Activated T-cell treated with anti-CD3 and anti-CD28 coated beads, Interleukin-2, amount 50 U/mL, for 4 hours (primary cell): Measurements from ENCODE around the gene DHRS1. TPM values are rescaled to one million over a fixed set of nuclear protein-coding genes. Genes with fewer than 3 reads are reported as not detected.

Source experiments
- ATAC-seq, 2 donors: fragments of 200-7000 bp; cut with Tn5 transposase; one replicate each; pipeline ENCODE4 v1.10.0; 2021
- DNase-seq: peaks from one replicate; pipeline ENCODE4 v3.0.0-alpha.2; 2020
- H3K27me3 Mint-ChIP-seq: one replicate; pipeline ENCODE4 v1.8.0; 2021; ENCODE audit warnings: low read depth, mixed read lengths
- H3K36me3 Mint-ChIP-seq: one replicate; pipeline ENCODE4 v1.8.0; 2022; ENCODE audit warnings: mixed read lengths; ENCODE audit not compliant: insufficient read depth
- H3K4me1 Mint-ChIP-seq: one replicate; pipeline ENCODE4 v1.8.0; 2021; ENCODE audit warnings: low read depth, mixed read lengths
- H3K4me3 Mint-ChIP-seq: one replicate; pipeline ENCODE4 v1.8.0; 2021; ENCODE audit warnings: mild to moderate bottlenecking, moderate library complexity, mixed read lengths
- H3K9me3 Mint-ChIP-seq: one replicate; pipeline ENCODE4 v1.8.0; 2021; ENCODE audit warnings: mixed read lengths
- total RNA-seq, 3 donors: library from RNA; stranded (reverse); gene quantifications; one replicate each; pipeline ENCODE4 v1.2.1, GENCODE V29; 2021

The DHRS1 gene
- total RNA-seq, 3 donors from 2014 or later = 2.6 to 4.2 (median 3.1) TPM

- Mint-ChIP-seq H3K4me1 (peaks cover 60% of the 10 kb centered on the region), H3K4me3 (peak overlapping the region; percentile 9), H3K36me3 (peaks cover 3% of the 10 kb centered on the region), H3K27me3 (no peaks in the 10 kb centered on the region), H3K9me3 (no peaks in the 10 kb centered on the region)
- ATAC-seq (no peak), DNase-seq (no peak)
Measured at GRCh38 chr14:24273422-24273998, 26.1 kb downstream of the DHRS1 start.

DNA sequence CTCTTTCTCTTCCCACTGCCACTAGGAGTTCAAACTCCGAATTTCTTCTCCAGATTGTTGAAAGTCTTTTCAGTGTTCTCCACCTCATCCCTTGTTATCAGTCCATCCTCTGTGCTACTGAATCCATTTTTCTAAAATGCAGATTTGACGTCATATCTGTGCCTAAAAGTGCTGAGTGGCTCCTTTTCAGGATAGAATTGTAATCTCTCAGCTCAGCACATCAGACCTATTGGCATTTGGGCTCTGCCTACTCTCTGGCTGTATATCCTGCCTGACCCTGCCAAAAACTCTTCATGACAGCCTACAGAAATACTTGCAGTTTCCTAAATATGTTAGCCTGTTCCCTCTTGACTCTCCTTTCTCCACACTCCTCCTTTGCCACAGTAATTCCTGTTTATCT lies 27.1 kb downstream of the DHRS1 start:
- DNase-seq (no peak), ATAC-seq (no peak)
- H3K36me3 Mint-ChIP-seq = peaks cover 3% of the 10 kb centered on the region
- H3K9me3 Mint-ChIP-seq = no peaks in the 10 kb centered on the region
- no peaks in the 10 kb centered on the region for H3K27me3 Mint-ChIP-seq
- peaks cover 49% of the 10 kb centered on the region for H3K4me1 Mint-ChIP-seq
- peak overlapping the region; percentile 88 for H3K4me3 Mint-ChIP-seq

DNA sequence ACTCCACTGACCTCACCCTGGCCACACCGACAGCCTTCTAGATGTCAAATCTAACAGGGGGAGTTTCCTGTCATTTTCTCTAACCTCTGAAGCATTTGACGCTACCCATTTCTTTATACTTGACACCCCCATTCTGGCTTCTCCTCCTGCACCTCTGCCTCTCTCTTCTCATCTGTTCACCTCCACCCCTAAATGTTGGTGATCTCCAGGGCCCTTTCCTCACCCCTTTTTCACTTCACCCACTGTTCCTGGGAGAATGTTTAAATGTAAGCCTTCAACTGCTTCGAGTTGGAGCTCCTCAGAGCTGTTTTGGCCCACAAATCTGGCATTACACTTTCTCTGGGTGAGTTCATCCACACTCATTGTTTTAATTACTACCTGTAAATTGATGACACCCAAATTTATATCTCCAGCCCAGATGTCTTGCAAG lies 27.7 kb downstream of the DHRS1 start:
- H3K4me3 Mint-ChIP-seq = peak overlapping the region; percentile 88
- ATAC-seq = no peak
- peaks cover 43% of the 10 kb centered on the region for H3K4me1 Mint-ChIP-seq
- H3K36me3 Mint-ChIP-seq = peaks cover 9% of the 10 kb centered on the region
- no peak for DNase-seq
- H3K27me3 Mint-ChIP-seq = no peaks in the 10 kb centered on the region
- no peaks in the 10 kb centered on the region for H3K9me3 Mint-ChIP-seq

GRCh38 chr14:24271134-24271833 lies 28.3 kb downstream of the DHRS1 start, which contains the start of gene RABGGTA:
Gene RABGGTA (minus strand): TSS chr14:24271597. CDS start chr14:24271115, 482 bp downstream.
- Mint-ChIP-seq H3K4me3 (peak within 1 kb of the TSS; percentile 88), H3K27me3 (no peaks in the 10 kb centered on the region), H3K36me3 (peaks cover 13% of the 10 kb centered on the region), H3K9me3 (no peaks in the 10 kb centered on the region), H3K4me1 (peaks cover 41% of the 10 kb centered on the region)
- peak; percentile 93 to 94 for ATAC-seq
- peak; percentile 86 for DNase-seq

DNA sequence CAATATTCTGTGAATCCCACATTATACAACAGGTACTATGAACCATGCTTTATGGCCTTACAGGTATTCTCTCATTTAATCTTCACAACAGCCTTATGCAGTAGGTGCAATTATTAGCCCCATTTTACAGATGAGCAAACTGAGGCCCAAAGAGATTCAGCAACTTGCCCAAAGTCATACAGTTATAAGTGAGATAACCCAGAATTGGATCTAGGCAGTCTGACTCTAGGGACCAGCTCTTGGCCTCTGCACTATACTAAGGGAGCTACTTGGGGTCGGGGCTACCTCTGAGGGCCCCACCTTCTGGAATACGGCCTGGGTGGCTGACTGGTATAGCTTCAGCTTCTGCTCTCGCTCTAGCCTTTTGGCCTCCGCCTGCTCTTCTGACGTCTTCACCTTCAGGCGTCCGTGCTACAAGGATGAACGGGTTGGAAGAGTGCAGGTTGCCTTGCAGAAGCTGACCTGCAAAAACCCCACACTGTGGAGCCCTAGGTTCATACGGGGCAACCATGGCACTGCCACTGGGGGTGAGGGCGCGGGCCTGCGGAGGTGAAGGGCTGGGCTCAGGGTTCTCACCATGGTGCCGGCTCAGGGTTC lies 28.9 kb downstream of the DHRS1 start:
- peaks cover 15% of the 10 kb centered on the region for H3K36me3 Mint-ChIP-seq
- H3K4me3 Mint-ChIP-seq = peak overlapping the region; percentile 88
- DNase-seq (no peak), ATAC-seq (no peak)
- H3K4me1 Mint-ChIP-seq = peaks cover 40% of the 10 kb centered on the region
- no peaks in the 10 kb centered on the region for H3K9me3 Mint-ChIP-seq
- H3K27me3 Mint-ChIP-seq = no peaks in the 10 kb centered on the region

DNA sequence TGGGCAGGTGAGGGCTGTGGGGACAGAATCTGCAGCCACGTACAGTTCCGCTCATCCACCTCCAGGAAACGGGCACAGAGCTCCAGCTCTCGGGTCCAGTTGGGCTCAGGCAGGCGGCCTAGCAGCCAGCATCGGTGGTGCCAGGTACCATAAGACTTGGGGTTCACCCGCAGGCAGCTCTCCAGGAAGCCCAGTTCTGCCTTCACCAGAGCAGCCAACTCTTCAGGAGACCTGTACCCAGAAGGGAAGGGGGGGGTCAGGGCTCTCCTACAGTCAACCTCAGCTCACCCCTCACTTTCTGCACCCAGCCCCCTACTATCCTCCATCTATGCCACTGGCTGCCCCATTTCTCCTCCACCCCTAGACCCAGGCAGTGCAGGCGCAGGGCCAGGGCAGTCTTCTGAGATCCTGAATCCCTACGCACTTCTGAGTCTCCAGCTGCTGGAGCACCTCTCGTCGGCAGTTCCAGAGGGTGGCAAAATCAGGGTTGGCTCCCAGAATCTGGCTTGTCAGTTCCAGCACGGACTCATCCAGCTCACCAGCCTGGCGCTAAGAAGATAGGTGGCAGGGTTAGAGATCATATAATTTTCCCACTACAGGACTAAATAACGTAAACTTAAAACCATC lies 29.6 kb downstream of the DHRS1 start:
- Mint-ChIP-seq H3K9me3 (no peaks in the 10 kb centered on the region), H3K36me3 (peaks cover 15% of the 10 kb centered on the region), H3K27me3 (no peaks in the 10 kb centered on the region), H3K4me1 (peaks cover 34% of the 10 kb centered on the region), H3K4me3 (peak overlapping the region; percentile 88)
- ATAC-seq (no peak), DNase-seq (no peak)

DNA sequence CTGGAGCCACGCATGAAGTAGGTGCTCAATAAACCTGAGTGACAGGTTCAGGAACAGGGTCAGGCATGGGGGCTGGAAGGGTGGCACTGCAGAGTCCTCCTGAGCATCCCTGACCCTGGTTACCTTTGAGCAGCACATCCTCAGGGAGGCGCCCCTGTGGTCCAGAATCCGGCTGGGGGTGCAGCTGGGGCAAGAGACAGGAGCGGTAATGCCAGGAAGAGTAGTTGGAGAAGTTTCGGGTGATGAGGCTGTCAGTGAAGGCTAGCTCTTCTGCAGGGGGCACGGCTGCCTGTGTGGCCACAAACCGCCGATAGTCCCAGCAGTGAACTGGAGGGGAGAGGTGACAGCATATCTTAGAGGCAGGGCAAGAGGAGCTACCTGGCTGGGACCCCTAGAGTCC lies 30.2 kb downstream of the DHRS1 start:
- Mint-ChIP-seq H3K4me3 (no peak overlapping the region), H3K27me3 (no peaks in the 10 kb centered on the region), H3K9me3 (no peaks in the 10 kb centered on the region), H3K36me3 (peaks cover 15% of the 10 kb centered on the region), H3K4me1 (peaks cover 31% of the 10 kb centered on the region)
- ATAC-seq (no peak), DNase-seq (no peak)

GRCh38 chr14:24268225-24268624 lies 31.4 kb downstream of the DHRS1 start:
- Mint-ChIP-seq H3K9me3 (no peaks in the 10 kb centered on the region), H3K4me1 (peaks cover 20% of the 10 kb centered on the region), H3K4me3 (no peak overlapping the region), H3K36me3 (peaks cover 15% of the 10 kb centered on the region), H3K27me3 (no peaks in the 10 kb centered on the region)
- ATAC-seq = no peak
- DNase-seq = no peak

DNA sequence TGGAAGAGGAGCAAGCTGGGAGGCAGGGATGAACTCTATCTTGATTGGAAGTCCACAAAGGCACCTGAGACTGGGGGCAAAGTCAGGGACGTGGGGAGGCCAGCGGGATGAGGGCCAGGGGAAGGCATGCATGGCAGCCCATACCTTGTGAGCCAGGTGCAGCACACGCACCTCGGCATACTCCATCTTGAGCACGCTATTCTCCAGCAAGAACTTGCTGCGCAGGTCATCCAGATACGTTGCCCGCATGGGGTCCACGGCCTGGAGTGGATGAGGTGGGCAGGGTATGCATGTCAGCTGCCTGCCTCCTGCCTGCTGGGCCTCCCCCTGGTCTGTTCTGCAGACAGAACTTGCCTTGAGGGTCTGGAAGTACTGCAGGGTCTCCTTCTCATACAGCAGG lies 32.1 kb downstream of the DHRS1 start:
- ATAC-seq = no peak
- DNase-seq = no peak
- Mint-ChIP-seq H3K27me3 (no peaks in the 10 kb centered on the region), H3K36me3 (peaks cover 15% of the 10 kb centered on the region), H3K9me3 (no peaks in the 10 kb centered on the region), H3K4me3 (no peak overlapping the region), H3K4me1 (peaks cover 14% of the 10 kb centered on the region)

GRCh38 chr14:24266344-24267244 lies 33.0 kb downstream of the DHRS1 start:
- H3K27me3 Mint-ChIP-seq = no peaks in the 10 kb centered on the region
- ATAC-seq = no peak
- H3K4me3 Mint-ChIP-seq = no peak overlapping the region
- H3K4me1 Mint-ChIP-seq = peaks cover 5% of the 10 kb centered on the region
- H3K9me3 Mint-ChIP-seq = no peaks in the 10 kb centered on the region
- no peak for DNase-seq
- peaks cover 19% of the 10 kb centered on the region for H3K36me3 Mint-ChIP-seq

GRCh38 chr14:24264298-24264697 lies 35.3 kb downstream of the DHRS1 start:
- no peak for ATAC-seq
- Mint-ChIP-seq H3K36me3 (peaks cover 21% of the 10 kb centered on the region), H3K27me3 (no peaks in the 10 kb centered on the region), H3K4me3 (no peak overlapping the region), H3K9me3 (no peaks in the 10 kb centered on the region), H3K4me1 (no peaks in the 10 kb centered on the region)
- no peak for DNase-seq

DNA sequence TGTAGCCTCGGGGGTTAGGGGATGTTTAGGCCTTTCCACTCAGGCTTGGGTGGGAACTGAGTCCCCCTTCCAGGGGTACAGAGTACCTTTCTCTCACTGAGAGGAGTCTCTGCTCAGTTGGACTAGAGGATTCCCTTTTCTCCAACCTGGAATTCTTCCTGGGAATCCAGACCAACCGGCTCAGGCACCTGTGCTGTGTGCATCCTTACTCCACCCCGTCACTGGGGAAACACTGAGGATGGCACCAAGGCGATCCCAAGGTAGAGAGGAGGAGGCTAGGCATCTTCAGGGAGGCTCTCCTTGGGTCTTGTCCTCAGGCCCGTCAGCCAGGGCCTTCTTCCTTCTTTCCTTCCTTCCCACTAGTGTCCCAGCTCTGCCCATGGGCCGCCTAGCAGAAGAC lies 35.7 kb downstream of the DHRS1 start:
- DNase-seq = no peak
- H3K36me3 Mint-ChIP-seq = peaks cover 21% of the 10 kb centered on the region
- no peaks in the 10 kb centered on the region for H3K4me1 Mint-ChIP-seq
- ATAC-seq = no peak
- no peaks in the 10 kb centered on the region for H3K9me3 Mint-ChIP-seq
- H3K27me3 Mint-ChIP-seq = no peaks in the 10 kb centered on the region
- H3K4me3 Mint-ChIP-seq = no peak overlapping the region

DNA sequence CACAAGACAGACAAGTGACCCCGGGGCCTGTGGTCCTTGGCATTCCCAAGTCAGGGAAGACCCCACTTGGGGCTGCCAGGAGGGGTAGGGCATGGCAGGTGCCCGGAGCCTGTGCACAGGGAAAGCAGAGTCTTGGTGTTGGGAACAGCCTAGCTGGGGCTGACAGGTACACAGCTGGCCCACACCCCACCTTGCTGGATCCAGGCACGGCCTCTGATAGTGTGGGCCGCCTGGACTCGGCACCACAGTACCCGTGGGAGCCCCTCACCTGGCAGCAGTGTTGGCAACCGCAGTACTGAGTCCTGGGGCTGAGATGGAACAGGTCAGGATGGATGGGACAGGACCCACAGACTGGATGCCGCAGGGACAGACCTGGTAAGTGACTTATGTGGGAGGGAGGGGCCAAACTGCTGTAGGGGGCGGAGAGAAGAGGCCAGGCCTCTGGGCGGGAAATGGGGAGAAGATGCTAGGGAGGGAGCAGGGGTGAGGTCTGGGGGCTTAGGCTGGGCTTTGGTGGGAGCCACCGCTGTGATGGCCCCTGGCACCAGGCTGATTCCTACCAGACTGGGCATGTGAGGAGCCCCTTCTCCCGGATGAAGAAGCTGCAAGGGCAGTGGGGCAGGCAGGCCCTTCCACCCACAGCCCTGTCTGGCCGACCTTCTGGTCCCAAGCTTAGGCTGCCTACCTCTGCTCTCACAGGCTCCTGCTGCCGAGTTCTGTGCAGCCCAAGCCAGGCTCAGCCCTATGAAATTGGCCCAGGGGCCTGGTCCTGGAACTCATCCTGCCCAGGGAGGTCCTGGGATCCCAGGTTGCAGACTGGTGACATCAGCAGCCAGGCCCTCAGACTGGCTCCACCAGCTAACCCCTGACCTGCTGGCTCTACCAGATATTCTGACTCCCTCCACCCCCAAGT lies 36.5 kb downstream of the DHRS1 start, which contains the start of gene TGM1:
TSS of gene TGM1 (minus strand) at position 357 of the 913 bp plus-strand sequence. CDS start 825 bp downstream, outside the sequence.
- H3K4me1 Mint-ChIP-seq = no peaks in the 10 kb centered on the region
- peaks cover 17% of the 10 kb centered on the region for H3K36me3 Mint-ChIP-seq
- H3K9me3 Mint-ChIP-seq = no peaks in the 10 kb centered on the region
- DNase-seq (no peak), ATAC-seq (no peak)
- no peaks in the 10 kb centered on the region for H3K27me3 Mint-ChIP-seq
- H3K4me3 Mint-ChIP-seq = no peak within 1 kb of the TSS
